Mesenchymal stem cell (in vitro differentiated cells and primary cell): Measurements from ENCODE around the gene GNAT1.

Experiments
- DNase-seq: peaks from one replicate; pipeline ENCODE4 v3.0.0-alpha.2; 2013
- H2AFZ ChIP-seq: one replicate; pipeline ENCODE4 v1.6.1; 2013; ENCODE audit warnings: low read depth, mild to moderate bottlenecking, control low read depth, inconsistent platforms, low read length, moderate library complexity
- H2AK5ac ChIP-seq: 2 replicates; pipeline ENCODE4 v1.6.1; 2013; ENCODE audit warnings: low read length, moderate library complexity, mild to moderate bottlenecking, inconsistent platforms; ENCODE audit not compliant: severe bottlenecking
- H2BK120ac ChIP-seq: one replicate; pipeline ENCODE4 v1.6.1; 2013; ENCODE audit warnings: low read depth, mild to moderate bottlenecking, inconsistent platforms, low read length, moderate library complexity
- H2BK12ac ChIP-seq, 2 experiments: one replicate each; pipeline ENCODE4 v1.6.1; 2013; ENCODE audit warnings: inconsistent platforms in 2 of 2, low read length in 2 of 2, mild to moderate bottlenecking in 2 of 2, moderate library complexity in 2 of 2, control low read depth in 1 of 2
- H2BK15ac ChIP-seq: one replicate; pipeline ENCODE4 v1.6.1; 2013; ENCODE audit warnings: mild to moderate bottlenecking, low read depth, inconsistent platforms; ENCODE audit not compliant: poor library complexity, severe bottlenecking
- H2BK5ac ChIP-seq: 2 replicates; pipeline ENCODE4 v1.6.1; 2013; ENCODE audit warnings: low read depth, mild to moderate bottlenecking, low read length, control low read depth, inconsistent platforms; ENCODE audit not compliant: poor library complexity, severe bottlenecking
- H3K14ac ChIP-seq, 2 experiments: one replicate each; pipeline ENCODE4 v1.6.1; 2013; ENCODE audit warnings: inconsistent platforms in 2 of 2, low read length in 2 of 2, control low read depth in 1 of 2, mild to moderate bottlenecking in 1 of 2, moderate library complexity in 1 of 2
- H3K18ac ChIP-seq, 2 experiments: one replicate each; pipeline ENCODE4 v1.6.1; 2013; ENCODE audit warnings: inconsistent platforms in 2 of 2, low read length in 2 of 2, control low read depth in 1 of 2, low read depth in 1 of 2, mild to moderate bottlenecking in 1 of 2
- H3K23ac ChIP-seq, 2 experiments: one replicate each; pipeline ENCODE4 v1.6.1; 2013; ENCODE audit warnings: inconsistent platforms in 2 of 2, low read length in 2 of 2, mild to moderate bottlenecking in 2 of 2, moderate library complexity in 2 of 2, control low read depth in 1 of 2
- H3K27ac ChIP-seq: 2 replicates; pipeline ENCODE4 v1.5.1; 2013; ENCODE audit warnings: mild to moderate bottlenecking, moderate library complexity, low read length, control low read depth, inconsistent platforms; ENCODE audit not compliant: poor library complexity, severe bottlenecking
- H3K27me3 ChIP-seq, 2 experiments: 2 replicates each; pipeline versions ENCODE4 v1.6.1 to v1.7.0; 2013; ENCODE audit warnings: low read length in 2 of 2, mild to moderate bottlenecking in 2 of 2, moderate library complexity in 2 of 2, control low read depth in 1 of 2, inconsistent platforms in 1 of 2; ENCODE audit not compliant: control insufficient read depth in 1 of 2, insufficient read depth in 1 of 2
- H3K36me3 ChIP-seq, 2 experiments: 2 replicates each; pipeline versions ENCODE4 v1.6.1 to v1.7.0; 2013; ENCODE audit warnings: low read length in 2 of 2, control low read depth in 1 of 2, inconsistent platforms in 1 of 2, low read depth in 1 of 2, mild to moderate bottlenecking in 1 of 2; ENCODE audit not compliant: insufficient read depth in 2 of 2, control insufficient read depth in 1 of 2
- H3K4ac ChIP-seq, 2 experiments: one replicate each; pipeline ENCODE4 v1.6.1; 2013; ENCODE audit warnings: inconsistent platforms in 2 of 2, low read length in 2 of 2, mild to moderate bottlenecking in 2 of 2, moderate library complexity in 2 of 2, control low read depth in 1 of 2, low read depth in 1 of 2
- H3K4me1 ChIP-seq: 2 replicates; pipeline ENCODE4 v1.6.1; 2013; ENCODE audit warnings: low read depth, low read length, control low read depth; ENCODE audit not compliant: control insufficient read depth, insufficient read depth
- H3K4me2 ChIP-seq: 2 replicates; pipeline ENCODE4 v1.6.1; 2013; ENCODE audit warnings: low read length, mild to moderate bottlenecking, inconsistent platforms; ENCODE audit not compliant: poor library complexity, severe bottlenecking
- H3K4me3 ChIP-seq, 2 experiments: 2 replicates each; pipeline versions ENCODE4 v1.5.1 to v1.7.0; 2013; ENCODE audit warnings: low read length in 2 of 2, mild to moderate bottlenecking in 2 of 2, control low read depth in 1 of 2, low read depth in 1 of 2; ENCODE audit not compliant: insufficient read depth in 1 of 2
- H3K79me1 ChIP-seq: replicated peaks from 2 replicates; pipeline ENCODE4 v1.6.1; 2013; ENCODE audit warnings: mild to moderate bottlenecking, control low read depth, low read length, inconsistent platforms; ENCODE audit not compliant: poor library complexity, severe bottlenecking
- H3K9ac ChIP-seq: 2 replicates; pipeline ENCODE4 v1.7.0; 2013; ENCODE audit warnings: mild to moderate bottlenecking, low read length, moderate library complexity
- H3K9me3 ChIP-seq: 2 replicates; pipeline ENCODE4 v1.7.0; 2013; ENCODE audit warnings: mild to moderate bottlenecking, low read length; ENCODE audit not compliant: control insufficient read depth
- H4K8ac ChIP-seq: one replicate; pipeline ENCODE4 v1.6.1; 2013; ENCODE audit warnings: inconsistent platforms, mild to moderate bottlenecking, low read length, moderate library complexity
- H4K91ac ChIP-seq: one replicate; pipeline ENCODE4 v1.6.1; 2013; ENCODE audit warnings: mild to moderate bottlenecking, low read length, inconsistent platforms
- WGBS: methylation state at CpG from one replicate; pipeline ENCODE4 v1.1.7; 2013; ENCODE audit warnings: mixed read lengths; 5-methylcytosine and 5-hydroxymethylcytosine counted together

GNAT1 gene

DNA sequence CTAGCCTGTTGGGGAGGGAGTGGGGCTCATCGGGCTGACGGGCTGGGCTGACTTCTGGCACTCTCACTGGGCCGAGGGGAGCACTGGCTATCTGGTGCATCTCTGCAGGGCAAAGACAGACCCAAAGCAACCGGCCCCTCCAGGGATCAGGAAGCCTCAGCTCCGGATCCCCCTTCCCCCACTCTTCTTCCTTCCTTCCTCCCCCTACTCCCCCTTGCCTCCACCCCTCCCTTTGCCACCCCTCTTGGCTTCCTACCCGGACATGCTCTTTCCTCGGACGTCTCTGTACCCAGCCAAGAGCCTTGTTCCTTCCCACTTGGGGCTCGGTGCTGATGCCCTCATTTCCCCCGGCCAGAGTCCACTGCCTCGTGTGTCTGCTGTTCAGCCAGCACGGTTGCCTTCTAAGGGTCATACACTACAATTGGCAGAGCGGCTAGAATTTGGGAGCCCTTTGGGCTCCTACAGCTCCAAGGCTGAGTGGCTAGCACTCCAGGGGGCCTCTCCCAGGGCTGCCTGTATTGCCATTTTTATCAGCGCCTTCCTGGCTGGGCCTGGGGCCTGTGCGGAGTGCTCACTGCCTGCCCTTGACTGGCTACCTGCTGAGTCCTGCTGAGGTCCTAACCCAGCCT, 25.4 kb upstream of the GNAT1 start:
- WGBS = 41% methylated on average over 15 of the region's 15 CpGs
- peaks cover 67% of the 10 kb centered on the region for H3K4me1 ChIP-seq
- H4K91ac ChIP-seq = peak overlapping the region; percentile 44
- peak overlapping the region; percentile 24 for H2AK5ac ChIP-seq
- H3K14ac ChIP-seq = peak overlapping the region in 1 of 2 experiments; percentile 85
- H3K79me1 ChIP-seq = no peaks in the 10 kb centered on the region
- H2BK120ac ChIP-seq = no peak overlapping the region
- no peak for DNase-seq
- H3K9ac ChIP-seq = peak overlapping the region; percentile 1
- H3K4me2 ChIP-seq = peak overlapping the region; percentile 11
- peak overlapping the region in 1 of 2 experiments; percentile 49 for H3K4ac ChIP-seq
- no peaks in the 10 kb centered on the region for H3K9me3 ChIP-seq
- H3K27me3 ChIP-seq = peaks cover 0 to 6% of the 10 kb centered on the region in 2 experiments
- no peak overlapping the region for H3K4me3 ChIP-seq
- peak overlapping the region; percentile 86 for H3K27ac ChIP-seq
- H2AFZ ChIP-seq = no peak overlapping the region
- no peak overlapping the region for H4K8ac ChIP-seq
- peaks cover 0 to 23% of the 10 kb centered on the region in 2 experiments for H3K36me3 ChIP-seq
- peak overlapping the region in 1 of 2 experiments; percentile 79 for H3K18ac ChIP-seq
- no peak overlapping the region for H2BK15ac ChIP-seq
- peak overlapping the region; percentile 67 for H2BK5ac ChIP-seq
- peak overlapping the region; percentile 40 to 51 for H2BK12ac ChIP-seq
- no peak overlapping the region for H3K23ac ChIP-seq

DNA sequence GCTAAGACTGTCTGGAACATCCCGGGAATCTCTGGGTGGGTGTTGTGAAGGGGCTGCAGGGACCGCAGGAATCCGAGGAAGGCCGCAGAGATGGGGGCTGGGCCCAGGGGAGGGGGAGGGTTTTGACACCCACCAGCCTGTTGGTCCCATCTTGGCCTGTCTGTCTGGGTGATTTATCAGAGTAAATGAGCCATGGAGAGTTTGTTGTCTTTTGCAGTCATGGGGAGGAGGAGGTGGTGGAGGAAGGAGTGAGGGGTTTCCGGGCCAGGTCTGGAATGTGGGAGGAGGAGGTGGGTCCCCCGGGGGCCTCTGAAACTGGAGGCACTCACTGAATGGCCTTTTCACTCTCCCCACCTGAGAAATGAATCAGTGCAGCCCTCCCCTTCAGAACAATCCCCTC, 24.8 kb upstream of the GNAT1 start:
- Histone ChIP-seq H3K4me1 (peaks cover 73% of the 10 kb centered on the region), H2BK5ac (peak overlapping the region; percentile 1)
- DNase-seq = no peak

GRCh38 chr3:50167069-50167840, 24.2 kb upstream of the GNAT1 start:
- H2BK5ac ChIP-seq = peak overlapping the region; percentile 69
- H3K27ac ChIP-seq = peak overlapping the region; percentile 87
- H3K79me1 ChIP-seq = no peaks in the 10 kb centered on the region
- peaks cover 75% of the 10 kb centered on the region for H3K4me1 ChIP-seq
- 47% methylated on average over 13 of the region's 16 CpGs for WGBS
- H2BK15ac ChIP-seq = no peak overlapping the region
- peak overlapping the region; percentile 1 for H4K91ac ChIP-seq
- DNase-seq = peak; percentile 84
- peaks cover 0 to 16% of the 10 kb centered on the region in 2 experiments for H3K36me3 ChIP-seq
- peaks cover 0 to 9% of the 10 kb centered on the region in 2 experiments for H3K27me3 ChIP-seq
- H3K14ac ChIP-seq = peak overlapping the region in 1 of 2 experiments; percentile 2
- no peaks in the 10 kb centered on the region for H3K9me3 ChIP-seq
- no peak overlapping the region for H3K9ac ChIP-seq
- H3K4me3 ChIP-seq = no peak overlapping the region
- H2BK12ac ChIP-seq = peak overlapping the region in 1 of 2 experiments; percentile 15
- H2AK5ac ChIP-seq = peak overlapping the region; percentile 86
- peak overlapping the region; percentile 30 for H3K4me2 ChIP-seq
- no peak overlapping the region for H2AFZ ChIP-seq
- H3K23ac ChIP-seq = no peak overlapping the region
- no peak overlapping the region for H2BK120ac ChIP-seq
- H3K4ac ChIP-seq = peak overlapping the region in 1 of 2 experiments; percentile 0
- H4K8ac ChIP-seq = peak overlapping the region; percentile 45
- peak overlapping the region in 1 of 2 experiments; percentile 43 for H3K18ac ChIP-seq

More for the DNA sequence above, 24.8 kb upstream of the GNAT1 start:
- no peak overlapping the region for H3K14ac ChIP-seq
- peak overlapping the region in 1 of 2 experiments; percentile 0 for H3K4ac ChIP-seq
- peak overlapping the region in 1 of 2 experiments; percentile 43 for H3K18ac ChIP-seq
- H4K91ac ChIP-seq = no peak overlapping the region
- peaks cover 0 to 6% of the 10 kb centered on the region in 2 experiments for H3K27me3 ChIP-seq
- no peak overlapping the region for H2AFZ ChIP-seq
- H3K4me3 ChIP-seq = no peak overlapping the region
- no peak overlapping the region for H2BK15ac ChIP-seq
- H2AK5ac ChIP-seq = peak overlapping the region; percentile 0
- H3K4me2 ChIP-seq = peak overlapping the region; percentile 30
- peak overlapping the region in 1 of 2 experiments; percentile 15 for H2BK12ac ChIP-seq
- H3K79me1 ChIP-seq = no peaks in the 10 kb centered on the region
- H4K8ac ChIP-seq = no peak overlapping the region
- no peak overlapping the region for H3K9ac ChIP-seq
- H3K36me3 ChIP-seq = peaks cover 0 to 20% of the 10 kb centered on the region in 2 experiments
- WGBS = 30% methylated on average over 5 of the region's 6 CpGs
- H3K23ac ChIP-seq = no peak overlapping the region
- H3K27ac ChIP-seq = peak overlapping the region; percentile 87
- H3K9me3 ChIP-seq = no peaks in the 10 kb centered on the region
- no peak overlapping the region for H2BK120ac ChIP-seq

DNA sequence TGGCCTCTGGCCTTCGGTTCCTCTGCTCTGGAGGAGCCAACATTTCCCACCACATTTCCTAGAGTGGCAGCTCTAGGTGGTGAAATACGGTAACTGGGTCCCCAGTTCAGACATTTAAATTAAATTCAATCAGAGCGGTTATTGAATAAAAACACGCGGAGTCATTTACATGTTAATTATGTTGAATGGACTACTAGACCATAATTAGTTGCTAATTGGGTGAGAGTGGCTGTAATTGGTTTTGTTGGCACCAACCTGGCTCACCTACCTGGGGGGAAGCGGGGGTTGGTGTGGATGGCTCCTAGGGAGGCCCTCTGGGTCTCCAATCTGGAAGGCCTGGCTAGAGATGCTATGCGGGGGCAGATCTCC, 23.6 kb upstream of the GNAT1 start:
- Histone ChIP-seq H3K4ac (no peak overlapping the region), H3K14ac (no peak overlapping the region), H2AK5ac (peak overlapping the region; percentile 86), H2AFZ (no peak overlapping the region), H3K27ac (peak overlapping the region; percentile 72), H2BK15ac (no peak overlapping the region), H3K4me2 (peak overlapping the region; percentile 12), H2BK12ac (no peak overlapping the region), H3K4me3 (no peak overlapping the region), H3K79me1 (no peaks in the 10 kb centered on the region), H3K9me3 (no peaks in the 10 kb centered on the region), H2BK120ac (no peak overlapping the region), H3K9ac (no peak overlapping the region), H3K27me3 (peaks cover 0 to 15% of the 10 kb centered on the region in 2 experiments), H3K18ac (peak overlapping the region in 1 of 2 experiments; percentile 28), H4K91ac (no peak overlapping the region), H3K23ac (no peak overlapping the region), H2BK5ac (peak overlapping the region; percentile 69), H3K36me3 (peaks cover 0 to 14% of the 10 kb centered on the region in 2 experiments), H4K8ac (no peak overlapping the region), H3K4me1 (peaks cover 71% of the 10 kb centered on the region)
- WGBS = 66% methylated on average over 7 of the region's 7 CpGs
- DNase-seq = no peak
